NCI-H2171 (cell line): Measurements from ENCODE around the gene GRM6.

Experiments used
- DNase-seq: peaks from one replicate; lab custom pipeline; 2025; lab: John Stamatoyannopoulos, UW

Gene GRM6

GRCh38 chr5:178994580-178995340 lies at the start of gene GRM6:
Gene GRM6, minus strand, starts transcription at chr5:178995320. Its CDS starts 376 bp downstream, at chr5:178994944.
- DNase-seq, result no peak

GRCh38 chr5:179044765-179045164 lies 49.6 kb upstream of the GRM6 start:
- no peak for DNase-seq

- DNase-seq, result no peak
These were observed 38.0 kb upstream of the GRM6 start for GRCh38 chr5:179033004-179033580.

GRCh38 chr5:179023528-179024189 lies 28.5 kb upstream of the GRM6 start, which contains the start of gene ZNF879:
Gene ZNF879, plus strand, starts transcription at chr5:179023804. Its CDS starts 1,201 bp downstream, at chr5:179025005.
- DNase-seq, result peak; percentile 63

GRCh38 chr5:179008667-179009066 lies 13.5 kb upstream of the GRM6 start:
- no peak for DNase-seq

- no peak for DNase-seq
These were observed 11.4 kb upstream of the GRM6 start for GRCh38 chr5:179006564-179006963.

- no peak for DNase-seq
These were observed 3.3 kb upstream of the GRM6 start for GRCh38 chr5:178998441-178998840.

GRCh38 chr5:178997191-178997590 lies 2.1 kb upstream of the GRM6 start:
- no peak for DNase-seq

GRCh38 chr5:178996156-178996555 lies 1.0 kb upstream of the GRM6 start:
- DNase-seq, result no peak

- no peak for DNase-seq
These were observed 196 bp upstream of the GRM6 start for GRCh38 chr5:178995341-178995690.

GRCh38 chr5:178993955-178994579 lies 1.1 kb downstream of the GRM6 start:
- no peak for DNase-seq

GRCh38 chr5:178993236-178993765 lies 1.8 kb downstream of the GRM6 start:
- DNase-seq, result no peak

GRCh38 chr5:178992291-178992895 lies 2.7 kb downstream of the GRM6 start:
- DNase-seq, result no peak

GRCh38 chr5:178991190-178992145 lies 3.7 kb downstream of the GRM6 start:
- DNase-seq, result no peak

GRCh38 chr5:178990491-178990890 lies 4.6 kb downstream of the GRM6 start:
- no peak for DNase-seq

- DNase-seq, result no peak
These were observed 5.8 kb downstream of the GRM6 start for GRCh38 chr5:178989311-178989710.

GRCh38 chr5:178988436-178989220 lies 6.5 kb downstream of the GRM6 start:
- DNase-seq, result no peak

GRCh38 chr5:178986326-178986960 lies 8.7 kb downstream of the GRM6 start:
- DNase-seq, result no peak
